Loucy (cell line): ENCODE data around the gene CCDC91.

Source experiments
- EZH2phosphoT487 ChIP-seq: fragments of 200-600 bp; IDR thresholded peaks from 2 replicates; pipeline ENCODE4 v1.6.1; 2018; ENCODE audit warnings: antibody characterized with exemption, mild to moderate bottlenecking, moderate library complexity, borderline replicate concordance
- TF ChIP-seq, protein P1 (sequence below): fragments of 200-600 bp; sonication (generic); conservative IDR thresholded peaks from 2 replicates; pipeline ENCODE4 v1.5.1; 2014; ENCODE audit warnings: mild to moderate bottlenecking, antibody characterized with exemption, low read length

DNA sequence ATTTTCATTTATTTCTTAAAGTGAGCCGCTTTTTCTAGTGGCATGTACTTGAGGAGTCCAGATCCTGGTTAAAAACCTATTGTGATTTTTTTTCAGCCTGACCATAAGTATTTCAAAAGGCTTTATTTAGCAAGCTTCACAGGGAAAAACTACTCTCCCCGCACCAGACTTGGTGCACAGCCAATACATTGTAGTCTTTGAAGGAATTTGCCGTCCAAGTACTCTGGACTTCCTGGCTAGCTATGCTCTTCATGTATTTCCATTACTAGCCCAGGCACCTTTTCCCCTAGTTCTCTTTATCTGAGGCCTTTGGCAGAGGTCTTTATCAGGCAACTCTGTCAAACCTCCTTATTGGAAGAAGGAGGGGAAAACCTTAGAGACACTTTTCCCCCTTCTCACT is 234.7 kb downstream of the CCDC91 start:
- TF ChIP-seq, protein P1, sequence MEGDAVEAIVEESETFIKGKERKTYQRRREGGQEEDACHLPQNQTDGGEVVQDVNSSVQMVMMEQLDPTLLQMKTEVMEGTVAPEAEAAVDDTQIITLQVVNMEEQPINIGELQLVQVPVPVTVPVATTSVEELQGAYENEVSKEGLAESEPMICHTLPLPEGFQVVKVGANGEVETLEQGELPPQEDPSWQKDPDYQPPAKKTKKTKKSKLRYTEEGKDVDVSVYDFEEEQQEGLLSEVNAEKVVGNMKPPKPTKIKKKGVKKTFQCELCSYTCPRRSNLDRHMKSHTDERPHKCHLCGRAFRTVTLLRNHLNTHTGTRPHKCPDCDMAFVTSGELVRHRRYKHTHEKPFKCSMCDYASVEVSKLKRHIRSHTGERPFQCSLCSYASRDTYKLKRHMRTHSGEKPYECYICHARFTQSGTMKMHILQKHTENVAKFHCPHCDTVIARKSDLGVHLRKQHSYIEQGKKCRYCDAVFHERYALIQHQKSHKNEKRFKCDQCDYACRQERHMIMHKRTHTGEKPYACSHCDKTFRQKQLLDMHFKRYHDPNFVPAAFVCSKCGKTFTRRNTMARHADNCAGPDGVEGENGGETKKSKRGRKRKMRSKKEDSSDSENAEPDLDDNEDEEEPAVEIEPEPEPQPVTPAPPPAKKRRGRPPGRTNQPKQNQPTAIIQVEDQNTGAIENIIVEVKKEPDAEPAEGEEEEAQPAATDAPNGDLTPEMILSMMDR = no peak
- TF ChIP-seq EZH2phosphoT487 = no peak
